SU-DHL-6 (cell line): Measurements from ENCODE around the gene COQ8A.
"Not testable (repeated sequence)": the region's sequence is repeated elsewhere in the genome, so short reads cannot be mapped to it uniquely, and the experiment has no call there.

Experiments used
- H2AFZ ChIP-seq: fragments of 200-600 bp; sonication (generic); 2 replicates; pipeline ENCODE4 v1.6.1; 2014; ENCODE audit warnings: low read depth, mild to moderate bottlenecking, moderate library complexity, mixed read lengths, antibody characterized with exemption, low read length; ENCODE audit not compliant: severe bottlenecking
- H3F3A ChIP-seq: fragments of 200-600 bp; shearing (Covaris generic); 2 replicates; pipeline ENCODE4 v1.6.0; 2016; ENCODE audit warnings: antibody characterized with exemption, mild to moderate bottlenecking; ENCODE audit not compliant: insufficient read depth
- H3K27ac ChIP-seq: fragments of 200-600 bp; sonication (generic); 2 replicates; pipeline ENCODE4 v1.5.1; 2016; ENCODE audit warnings: low read depth, mild to moderate bottlenecking, low read length, moderate library complexity, mixed read lengths
- H3K27me3 ChIP-seq: fragments of 200-600 bp; sonication (generic), shearing (Covaris generic); 2 replicates; pipeline ENCODE4 v1.6.0; 2014; ENCODE audit warnings: mild to moderate bottlenecking, low read length
- H3K36me3 ChIP-seq: fragments of 200-600 bp; sonication (generic); 2 replicates; pipeline ENCODE4 v1.6.1; 2014; ENCODE audit warnings: mild to moderate bottlenecking, low read length, mixed read lengths
- H3K4me2 ChIP-seq: fragments of 300-600, 200-600 bp; shearing (Covaris generic), sonication (generic); 2 replicates; pipeline ENCODE4 v1.6.0; 2014; ENCODE audit warnings: low read length, low read depth, mild to moderate bottlenecking; ENCODE audit not compliant: poor library complexity, severe bottlenecking
- H3K4me3 ChIP-seq: fragments of 200-600 bp; sonication (generic); 2 replicates; pipeline ENCODE4 v1.5.1; 2014; ENCODE audit warnings: antibody characterized with exemption, low read length, mild to moderate bottlenecking, mixed read lengths; ENCODE audit not compliant: insufficient read depth, poor library complexity, severe bottlenecking
- H3K79me2 ChIP-seq: fragments of 200-600 bp; sonication (generic); 2 replicates; pipeline ENCODE4 v1.6.1; 2014; ENCODE audit warnings: mild to moderate bottlenecking, low read length, moderate library complexity; ENCODE audit not compliant: insufficient read depth
- H3K9ac ChIP-seq: fragments of 200-600 bp; sonication (generic); 2 replicates; pipeline ENCODE4 v1.7.0; 2014; ENCODE audit warnings: mild to moderate bottlenecking, low read length
- H3K9me2 ChIP-seq: fragments of 200-600 bp; sonication (generic); replicated peaks from 2 replicates; pipeline ENCODE4 v1.6.1; 2014; ENCODE audit warnings: low read length; ENCODE audit not compliant: insufficient read depth
- H3K9me3 ChIP-seq: fragments of 200-600 bp; sonication (generic); 2 replicates; pipeline ENCODE4 v1.6.1; 2014; ENCODE audit warnings: low read length, mixed read lengths; ENCODE audit not compliant: insufficient read depth
- H4K20me1 ChIP-seq: fragments of 200-600 bp; sonication (generic); 2 replicates; pipeline ENCODE4 v1.6.1; 2014; ENCODE audit warnings: low read depth, mild to moderate bottlenecking, antibody characterized with exemption, low read length, moderate library complexity, mixed read lengths
- CTCF ChIP-seq: fragments of 200-600 bp; sonication (generic); IDR thresholded peaks from one replicate; pipeline ENCODE4 v1.5.1; 2017; ENCODE audit warnings: antibody characterized with exemption, mild to moderate bottlenecking, low read length, moderate library complexity; ENCODE audit not compliant: insufficient read depth, poor library complexity, severe bottlenecking
- EZH2phosphoT487 ChIP-seq: fragments of 200-600 bp; sonication (generic), shearing (Covaris generic); conservative IDR thresholded peaks from 2 replicates; pipeline ENCODE4 v1.6.1; 2018; ENCODE audit warnings: mild to moderate bottlenecking, antibody characterized with exemption, low read length, moderate library complexity, mixed read lengths

Gene COQ8A

GRCh38 chr1:226954337-226954736 lies 14.2 kb downstream of the COQ8A start:
- Histone ChIP-seq H3K4me2 (no peak overlapping the region), H3K4me3 (no peak overlapping the region), H3F3A (no peaks in the 10 kb centered on the region), H3K79me2 (no peaks in the 10 kb centered on the region), H3K27ac (no peak overlapping the region), H2AFZ (no peak overlapping the region), H3K9me3 (no peaks in the 10 kb centered on the region), H3K36me3 (no peaks in the 10 kb centered on the region), H3K9me2 (no peaks in the 10 kb centered on the region), H3K9ac (no peak overlapping the region), H4K20me1 (no peaks in the 10 kb centered on the region), H3K27me3 (no peaks in the 10 kb centered on the region)
- no peak for TF ChIP-seq CTCF
- no peak for TF ChIP-seq EZH2phosphoT487

DNA sequence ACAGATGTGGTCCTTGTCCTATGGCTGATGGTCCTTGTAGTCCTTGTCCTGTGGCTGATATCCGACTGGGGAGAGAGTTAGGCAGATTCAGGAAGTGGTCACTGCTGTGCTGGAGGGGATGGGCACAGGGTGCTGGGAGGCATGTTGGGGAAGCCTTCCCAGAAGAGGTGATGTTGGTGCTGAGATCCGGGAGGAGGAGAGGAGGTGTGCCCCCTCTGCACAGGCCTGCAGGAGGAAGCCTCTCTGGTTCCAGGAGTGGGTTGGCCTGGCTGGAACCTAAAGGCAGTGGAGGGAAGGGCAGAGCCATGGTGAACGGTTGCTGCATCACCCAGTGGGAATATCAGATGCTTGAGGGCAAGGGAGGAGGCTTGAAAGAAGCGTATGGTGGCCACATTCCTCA lies 14.7 kb downstream of the COQ8A start:
- Histone ChIP-seq H4K20me1 (no peaks in the 10 kb centered on the region), H3K36me3 (no peaks in the 10 kb centered on the region), H3K27me3 (no peaks in the 10 kb centered on the region), H3K4me2 (no peak overlapping the region), H3K9me3 (no peaks in the 10 kb centered on the region), H3K79me2 (no peaks in the 10 kb centered on the region), H2AFZ (no peak overlapping the region), H3K9me2 (no peaks in the 10 kb centered on the region), H3K4me3 (no peak overlapping the region), H3F3A (no peaks in the 10 kb centered on the region), H3K27ac (no peak overlapping the region), H3K9ac (no peak overlapping the region)
- TF ChIP-seq CTCF (no peak), EZH2phosphoT487 (no peak)

- H2AFZ ChIP-seq, H3K9ac ChIP-seq, H4K20me1 ChIP-seq, H3K27me3 ChIP-seq, H3K4me3 ChIP-seq, H3K9me3 ChIP-seq, H3K79me2 ChIP-seq, H3F3A ChIP-seq, H3K27ac ChIP-seq, H3K4me2 ChIP-seq, H3K9me2 ChIP-seq, H3K36me3 ChIP-seq: not testable (repeated sequence)
Measured at GRCh38 chr1:226955857-226956256, 15.8 kb downstream of the COQ8A start.

DNA sequence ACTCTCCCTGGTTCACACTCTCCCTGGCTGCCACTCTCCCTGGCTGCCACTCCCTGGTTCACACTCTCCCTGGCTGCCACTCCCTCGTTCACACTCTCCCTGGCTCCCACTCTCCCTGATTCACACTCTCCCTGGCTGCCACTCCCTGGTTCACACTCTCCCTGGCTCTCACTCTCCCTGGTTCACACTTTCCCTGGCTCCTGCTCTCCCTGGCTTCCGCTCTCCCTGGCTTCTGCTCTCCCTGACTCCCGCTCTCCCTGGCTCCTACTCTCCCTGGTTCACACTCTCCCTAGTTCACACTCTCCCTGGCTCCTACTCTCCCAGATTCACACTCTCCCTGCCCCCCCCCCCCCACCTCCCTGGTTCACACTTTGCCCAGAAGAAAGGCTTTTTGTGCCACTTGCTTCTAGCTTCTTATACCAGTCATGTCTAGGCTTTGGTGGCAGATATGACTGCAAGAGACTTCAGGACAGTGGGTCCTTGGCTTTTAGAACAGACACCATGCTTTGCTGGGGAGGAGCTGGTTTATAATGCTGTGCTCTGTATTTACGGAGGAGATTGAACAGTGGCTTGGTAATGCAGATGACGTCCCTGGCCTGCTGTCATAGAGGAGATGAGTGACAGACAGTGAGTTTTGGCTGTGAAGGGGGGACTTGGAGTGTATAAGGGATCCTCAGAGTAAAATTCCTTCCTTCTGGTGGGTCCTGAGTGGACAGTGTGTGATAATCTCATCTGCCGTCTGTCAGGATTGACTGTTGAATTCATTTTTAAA lies 17.0 kb downstream of the COQ8A start:
- Histone ChIP-seq H3K9me3 (no peaks in the 10 kb centered on the region), H3K79me2 (no peaks in the 10 kb centered on the region), H2AFZ (no peak overlapping the region), H3F3A (no peaks in the 10 kb centered on the region), H3K9me2 (no peaks in the 10 kb centered on the region), H3K9ac (no peak overlapping the region), H4K20me1 (no peaks in the 10 kb centered on the region), H3K4me3 (no peak overlapping the region), H3K36me3 (no peaks in the 10 kb centered on the region), H3K4me2 (no peak overlapping the region), H3K27me3 (no peaks in the 10 kb centered on the region), H3K27ac (no peak overlapping the region)
- TF ChIP-seq EZH2phosphoT487: no peak
- TF ChIP-seq CTCF: no peak
